BLaER1 treated with 17β-estradiol and CSF1 and Interleukin-3, amounts not matched to agents 10 nM and 100 nM (cell line): ENCODE data around the gene ACSL5.

Experiments used
- H3K27ac ChIP-seq, 11 experiments: shearing (Covaris generic); formaldehyde crosslinking; 2 replicates each; pipeline ENCODE4 v1.8.1; 2022
- H3K27me3 ChIP-seq, 11 experiments: shearing (Covaris generic); formaldehyde crosslinking; 2 replicates each; pipeline ENCODE4 v1.8.1; 2022
- H3K36me3 ChIP-seq, 11 experiments: shearing (Covaris generic); formaldehyde crosslinking; 2 replicates each; pipeline ENCODE4 v1.8.1; 2022
- H3K4me1 ChIP-seq, 10 experiments: shearing (Covaris generic); formaldehyde crosslinking; 2 replicates each; pipeline ENCODE4 v1.8.1; 2022
- H3K4me2 ChIP-seq, 11 experiments: shearing (Covaris generic); formaldehyde crosslinking; 2 replicates each; pipeline ENCODE4 v1.8.1; 2022
- H3K4me3 ChIP-seq, 10 experiments: shearing (Covaris generic); formaldehyde crosslinking; 2 replicates each; pipeline ENCODE4 v1.8.1; 2022
- H3K9ac ChIP-seq, 11 experiments: shearing (Covaris generic); formaldehyde crosslinking; 2 replicates each; pipeline ENCODE4 v1.8.1; 2022
- H3K9me3 ChIP-seq, 11 experiments: shearing (Covaris generic); formaldehyde crosslinking; replicated peaks in 1 of 11; 2 replicates each; pipeline ENCODE4 v1.8.1; 2022
- H4K20me1 ChIP-seq, 11 experiments: shearing (Covaris generic); formaldehyde crosslinking; 2 replicates each; pipeline ENCODE4 v1.8.1; 2022
- Cebpa-rat ChIP-seq, 11 experiments: shearing (Covaris generic); IDR thresholded peaks; 2 replicates each; pipeline ENCODE4 v1.8.1; 2022

Gene ACSL5, protein sequence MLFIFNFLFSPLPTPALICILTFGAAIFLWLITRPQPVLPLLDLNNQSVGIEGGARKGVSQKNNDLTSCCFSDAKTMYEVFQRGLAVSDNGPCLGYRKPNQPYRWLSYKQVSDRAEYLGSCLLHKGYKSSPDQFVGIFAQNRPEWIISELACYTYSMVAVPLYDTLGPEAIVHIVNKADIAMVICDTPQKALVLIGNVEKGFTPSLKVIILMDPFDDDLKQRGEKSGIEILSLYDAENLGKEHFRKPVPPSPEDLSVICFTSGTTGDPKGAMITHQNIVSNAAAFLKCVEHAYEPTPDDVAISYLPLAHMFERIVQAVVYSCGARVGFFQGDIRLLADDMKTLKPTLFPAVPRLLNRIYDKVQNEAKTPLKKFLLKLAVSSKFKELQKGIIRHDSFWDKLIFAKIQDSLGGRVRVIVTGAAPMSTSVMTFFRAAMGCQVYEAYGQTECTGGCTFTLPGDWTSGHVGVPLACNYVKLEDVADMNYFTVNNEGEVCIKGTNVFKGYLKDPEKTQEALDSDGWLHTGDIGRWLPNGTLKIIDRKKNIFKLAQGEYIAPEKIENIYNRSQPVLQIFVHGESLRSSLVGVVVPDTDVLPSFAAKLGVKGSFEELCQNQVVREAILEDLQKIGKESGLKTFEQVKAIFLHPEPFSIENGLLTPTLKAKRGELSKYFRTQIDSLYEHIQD

GRCh38 chr10:112373912-112374338 is at the start of gene ACSL5:
TSS of gene ACSL5 (plus strand) at chr10:112374116. CDS start at chr10:112394947, 20,831 bp downstream.
- peaks cover 0 to 7% (median 0%) of the 10 kb centered on the region in 11 experiments; a peak in 4 of 22 replicates for H3K36me3 ChIP-seq
- no peak within 1 kb of the TSS for H3K4me3 ChIP-seq
- H3K4me1 ChIP-seq, result peaks cover 28 to 46% (median 35%) of the 10 kb centered on the region in 10 experiments
- H4K20me1 ChIP-seq, result no peaks in the 10 kb centered on the region
- no peak for TF ChIP-seq Cebpa-rat (IDR thresholded peaks at IDR 0.05)
- peak within 1 kb of the TSS; percentile 83 to 99 (median 93) for H3K4me2 ChIP-seq
- H3K27me3 ChIP-seq, result no peaks in the 10 kb centered on the region
- peak within 1 kb of the TSS in 10 of 11 experiments; percentile 83 to 94 (median 91); a peak in 17 of 22 replicates for H3K9ac ChIP-seq
- H3K27ac ChIP-seq, result peak within 1 kb of the TSS; percentile 88 to 96 (median 93)
- peaks cover 0 to 30% (median 17%) of the 10 kb centered on the region in 11 experiments; a peak in 15 of 22 replicates for H3K9me3 ChIP-seq

- Histone ChIP-seq H3K36me3 (no peaks in the 10 kb centered on the region), H3K4me1 (peaks cover 0 to 15% (median 2%) of the 10 kb centered on the region in 10 experiments; a peak in 7 of 20 replicates), H3K9me3 (no peaks in the 10 kb centered on the region), H3K4me2 (no peak overlapping the region), H3K27ac (no peak overlapping the region), H3K4me3 (no peak overlapping the region), H3K9ac (no peak overlapping the region), H3K27me3 (no peaks in the 10 kb centered on the region), H4K20me1 (no peaks in the 10 kb centered on the region)
- no peak for TF ChIP-seq Cebpa-rat (IDR thresholded peaks at IDR 0.05)
These were observed 46.2 kb upstream of the ACSL5 start for GRCh38 chr10:112327678-112328077.

DNA sequence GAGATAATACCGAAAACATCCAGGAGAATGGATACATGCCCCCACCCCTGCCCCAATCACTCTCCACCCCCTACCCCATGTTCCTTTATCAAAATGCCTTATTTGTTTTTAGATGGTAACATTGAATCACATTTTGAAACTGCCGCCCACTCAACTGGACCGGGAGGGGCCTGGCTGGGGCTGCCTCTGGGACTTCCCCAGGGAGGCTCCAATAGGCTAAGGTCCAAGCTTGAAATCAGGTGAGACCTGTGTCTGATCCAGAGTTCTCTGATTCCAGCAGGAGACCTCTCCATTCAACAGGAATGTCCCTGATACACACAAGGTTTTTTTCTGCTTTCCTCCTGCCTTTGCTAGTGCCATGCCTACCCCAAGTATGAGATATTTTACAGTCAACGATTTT is 43.8 kb upstream of the ACSL5 start:
- Histone ChIP-seq H3K9me3 (no peaks in the 10 kb centered on the region), H3K4me3 (no peak overlapping the region), H3K9ac (no peak overlapping the region), H4K20me1 (no peaks in the 10 kb centered on the region), H3K4me2 (peak overlapping the region in 1 of 11 experiments; percentile 47; a peak in 3 of 22 replicates), H3K4me1 (peaks cover 0 to 16% (median 2%) of the 10 kb centered on the region in 10 experiments; a peak in 7 of 20 replicates), H3K36me3 (no peaks in the 10 kb centered on the region), H3K27ac (no peak overlapping the region), H3K27me3 (no peaks in the 10 kb centered on the region)
- no peak for TF ChIP-seq Cebpa-rat (IDR thresholded peaks at IDR 0.05)

DNA sequence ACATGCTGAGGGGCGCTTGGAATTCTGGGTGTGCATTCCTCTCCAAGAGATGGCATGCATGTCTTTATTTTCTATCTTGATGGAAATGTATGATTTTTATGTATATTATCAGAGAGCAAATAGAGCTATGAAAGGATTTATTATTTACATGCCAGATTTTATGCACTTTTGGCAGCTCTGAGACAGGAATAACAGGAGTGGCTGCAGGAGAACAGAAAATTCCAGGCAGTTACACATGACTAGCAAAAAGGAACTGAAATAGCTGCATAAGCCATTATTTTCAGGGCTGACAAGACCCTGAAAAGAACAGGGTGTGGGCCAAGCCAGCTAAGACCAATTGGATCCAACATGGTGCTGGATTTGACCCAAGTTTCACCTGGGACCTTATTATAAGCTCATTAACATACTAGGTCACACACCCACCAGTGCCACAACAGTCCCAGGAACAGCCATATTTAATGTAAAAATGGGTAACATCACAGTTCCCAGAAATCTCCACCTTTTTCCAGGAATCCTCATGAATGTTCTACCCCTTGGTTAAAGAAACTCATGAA is 43.2 kb upstream of the ACSL5 start:
- no peak overlapping the region for H3K4me3 ChIP-seq
- H3K9ac ChIP-seq, result no peak overlapping the region
- H3K36me3 ChIP-seq, result no peaks in the 10 kb centered on the region
- no peaks in the 10 kb centered on the region for H3K9me3 ChIP-seq
- H3K4me2 ChIP-seq, result peak overlapping the region in 3 of 11 experiments; percentile 10 to 47 (median 31); a peak in 5 of 22 replicates
- TF ChIP-seq Cebpa-rat (IDR thresholded peaks at IDR 0.05), result no peak
- peaks cover 0 to 21% (median 3%) of the 10 kb centered on the region in 10 experiments; a peak in 8 of 20 replicates for H3K4me1 ChIP-seq
- H4K20me1 ChIP-seq, result no peaks in the 10 kb centered on the region
- H3K27me3 ChIP-seq, result no peaks in the 10 kb centered on the region
- H3K27ac ChIP-seq, result no peak overlapping the region

DNA sequence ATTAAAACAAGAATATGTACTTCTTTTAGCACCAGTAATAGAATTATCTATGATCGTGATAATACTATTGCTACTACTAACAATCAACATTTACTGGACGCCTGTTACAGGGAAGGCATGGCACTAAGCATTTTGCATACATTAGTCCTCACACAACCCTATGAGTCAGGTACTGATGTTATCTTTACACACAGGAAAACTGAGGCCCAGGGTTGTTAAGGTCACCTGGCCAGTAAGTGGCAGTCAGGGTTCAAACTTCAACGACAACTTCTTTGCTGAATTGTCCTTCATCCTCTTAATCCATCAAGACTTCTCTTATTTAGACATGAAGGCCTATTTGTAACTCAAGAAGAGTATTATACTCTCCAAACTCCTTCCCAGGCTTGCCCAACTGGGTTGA is 41.9 kb upstream of the ACSL5 start:
- Histone ChIP-seq H3K4me2 (no peak overlapping the region), H3K36me3 (no peaks in the 10 kb centered on the region), H4K20me1 (no peaks in the 10 kb centered on the region), H3K9ac (no peak overlapping the region), H3K27me3 (no peaks in the 10 kb centered on the region), H3K27ac (no peak overlapping the region), H3K4me1 (peaks cover 0 to 26% (median 4%) of the 10 kb centered on the region in 10 experiments; a peak in 8 of 20 replicates), H3K9me3 (no peaks in the 10 kb centered on the region), H3K4me3 (no peak overlapping the region)
- TF ChIP-seq Cebpa-rat (IDR thresholded peaks at IDR 0.05), result no peak

GRCh38 chr10:112332509-112333228 is 41.2 kb upstream of the ACSL5 start:
- Histone ChIP-seq H4K20me1 (no peaks in the 10 kb centered on the region), H3K27me3 (no peaks in the 10 kb centered on the region), H3K9ac (no peak overlapping the region), H3K36me3 (no peaks in the 10 kb centered on the region), H3K4me1 (peaks cover 0 to 26% (median 4%) of the 10 kb centered on the region in 10 experiments; a peak in 8 of 20 replicates), H3K4me2 (no peak overlapping the region), H3K27ac (no peak overlapping the region), H3K9me3 (no peaks in the 10 kb centered on the region), H3K4me3 (no peak overlapping the region)
- no peak for TF ChIP-seq Cebpa-rat (IDR thresholded peaks at IDR 0.05)

DNA sequence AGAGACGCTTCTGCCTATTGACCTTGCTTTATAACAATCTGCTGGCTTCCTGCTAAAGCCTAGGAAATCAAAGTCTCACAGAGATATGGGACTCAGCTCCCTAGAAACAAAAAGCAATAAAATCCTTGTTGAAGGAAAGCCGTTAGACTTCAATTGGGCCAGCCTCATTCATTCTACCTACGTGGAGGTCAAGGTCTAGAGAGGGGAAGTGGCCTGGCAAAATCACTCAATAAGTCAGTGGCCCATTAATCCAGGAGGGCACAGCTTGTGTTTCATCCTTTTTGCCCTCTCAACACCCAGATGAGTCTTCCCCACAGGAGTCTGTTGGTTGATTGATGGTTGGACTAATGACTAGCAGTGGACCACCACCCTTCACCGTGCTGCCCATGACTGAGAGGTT is 40.5 kb upstream of the ACSL5 start:
- no peaks in the 10 kb centered on the region for H3K27me3 ChIP-seq
- no peaks in the 10 kb centered on the region for H3K36me3 ChIP-seq
- no peak overlapping the region for H3K4me2 ChIP-seq
- no peak overlapping the region for H3K4me3 ChIP-seq
- H3K9me3 ChIP-seq, result no peaks in the 10 kb centered on the region
- H3K4me1 ChIP-seq, result peaks cover 0 to 26% (median 4%) of the 10 kb centered on the region in 10 experiments; a peak in 8 of 20 replicates
- TF ChIP-seq Cebpa-rat (IDR thresholded peaks at IDR 0.05), result no peak
- no peaks in the 10 kb centered on the region for H4K20me1 ChIP-seq
- H3K9ac ChIP-seq, result no peak overlapping the region
- no peak overlapping the region for H3K27ac ChIP-seq

DNA sequence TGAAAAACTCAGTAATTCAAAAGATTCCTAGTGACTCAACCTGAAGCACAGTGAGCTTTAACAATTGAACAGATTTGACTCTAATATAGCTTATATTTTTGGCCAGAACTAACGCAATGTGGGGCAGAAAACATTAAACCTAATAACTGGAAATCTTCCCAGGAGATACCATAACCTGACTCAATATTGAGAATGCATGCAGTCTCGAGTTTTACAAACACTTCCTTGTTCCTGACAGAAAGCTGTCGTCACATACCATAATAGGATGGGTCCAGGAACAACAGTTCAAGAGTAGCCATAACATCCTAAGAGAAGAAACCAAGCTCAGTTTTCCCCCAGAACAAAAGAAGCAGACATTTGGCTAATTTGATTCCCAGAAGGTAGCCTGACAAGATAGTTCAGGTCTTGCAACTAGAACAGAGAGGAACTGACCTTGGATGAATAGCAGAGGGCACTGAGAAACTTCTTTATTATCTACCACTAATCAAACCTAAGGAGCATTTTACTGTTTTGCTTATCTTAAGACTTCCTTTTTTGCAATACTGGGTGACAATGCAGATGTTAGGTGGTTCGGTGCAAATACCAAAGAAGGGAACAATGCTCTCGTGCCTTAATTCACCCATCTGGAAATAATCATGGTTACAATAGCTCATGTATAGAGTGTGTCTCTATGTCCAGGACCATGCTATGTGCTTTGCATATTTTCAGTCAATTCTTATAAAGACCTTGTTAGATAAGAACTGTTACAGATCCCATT is 38.6 kb upstream of the ACSL5 start:
- Histone ChIP-seq H3K4me3 (no peak overlapping the region), H3K27ac (no peak overlapping the region), H3K4me1 (peaks cover 0 to 21% (median 4%) of the 10 kb centered on the region in 10 experiments; a peak in 8 of 20 replicates), H3K9me3 (no peaks in the 10 kb centered on the region), H3K9ac (no peak overlapping the region), H4K20me1 (no peaks in the 10 kb centered on the region), H3K27me3 (no peaks in the 10 kb centered on the region), H3K36me3 (no peaks in the 10 kb centered on the region), H3K4me2 (peak overlapping the region in 3 of 11 experiments; percentile 2 to 8 (median 8); a peak in 2 of 22 replicates)
- no peak for TF ChIP-seq Cebpa-rat (IDR thresholded peaks at IDR 0.05)
